Measurements from ENCODE around the gene PLXNB3. TPM values are rescaled to one million over a fixed set of nuclear protein-coding genes. Genes with fewer than 3 reads are reported as not detected.
"Not testable (repeated sequence)": the region's sequence is repeated elsewhere in the genome, so short reads cannot be mapped to it uniquely, and the experiment has no call there.

Gene PLXNB3
- total RNA-seq, 2 experiments from 2014 or later: 0.48 to 0.63 TPM

- POLR2A ChIA-PET: not testable (repeated sequence)
- CTCF ChIA-PET: interaction anchor here (0.7 kb wide), 1 partner anchor 291 kb away, joined by 3 read pairs; no protein-coding TSS in a partner anchor
Measured at GRCh38 chrX:153746991-153747390, 17.1 kb upstream of the PLXNB3 start.

DNA sequence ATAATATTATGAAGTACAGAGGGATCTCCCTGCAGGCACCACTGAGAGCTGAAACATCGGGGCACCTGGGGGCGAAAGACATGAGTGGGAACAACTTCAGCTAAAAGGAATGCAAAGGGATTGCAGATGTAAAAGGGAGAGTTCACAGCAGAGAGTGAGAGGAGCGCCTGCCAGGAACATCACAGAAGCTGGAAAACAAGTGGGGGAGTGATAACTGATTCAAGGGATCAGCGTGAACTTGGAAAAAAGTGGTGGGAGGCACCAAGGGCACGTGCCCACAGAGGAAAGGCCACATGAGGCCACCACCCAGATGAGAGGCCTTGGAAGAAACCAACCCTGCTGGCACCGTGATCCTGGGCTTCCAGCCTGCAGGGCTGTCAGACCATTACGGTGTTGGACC lies 15.0 kb upstream of the PLXNB3 start:
- CTCF ChIA-PET, POLR2A ChIA-PET: not testable (repeated sequence)

GRCh38 chrX:153750127-153750774 lies 13.8 kb upstream of the PLXNB3 start:
- POLR2A ChIA-PET: no interaction called here
- CTCF ChIA-PET: no interaction called here

DNA sequence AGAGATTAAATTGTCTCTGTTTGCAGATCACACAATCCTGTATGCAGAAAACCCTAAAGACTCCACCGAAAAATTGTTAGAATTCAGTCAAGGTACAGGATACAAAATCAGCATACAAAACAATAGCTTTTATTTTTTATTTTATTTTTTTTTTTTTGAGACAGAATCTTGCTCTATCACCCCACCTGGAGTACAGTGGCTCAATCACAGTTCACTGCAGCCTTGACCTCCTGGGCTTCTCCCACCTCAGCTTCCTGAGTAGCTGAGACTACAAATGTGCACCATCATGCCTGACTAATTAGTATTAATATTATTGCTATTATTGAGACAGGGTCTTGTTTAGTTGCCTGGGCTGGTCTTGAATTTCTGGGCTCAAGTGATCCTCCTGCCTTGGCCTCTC lies 8.9 kb upstream of the PLXNB3 start:
- CTCF ChIA-PET: interaction anchor here (0.6 to 0.7 kb wide), 4 partner anchors 22 to 797 kb away, joined by 3 to 5 read pairs (median 3); no protein-coding TSS in a partner anchor

DNA sequence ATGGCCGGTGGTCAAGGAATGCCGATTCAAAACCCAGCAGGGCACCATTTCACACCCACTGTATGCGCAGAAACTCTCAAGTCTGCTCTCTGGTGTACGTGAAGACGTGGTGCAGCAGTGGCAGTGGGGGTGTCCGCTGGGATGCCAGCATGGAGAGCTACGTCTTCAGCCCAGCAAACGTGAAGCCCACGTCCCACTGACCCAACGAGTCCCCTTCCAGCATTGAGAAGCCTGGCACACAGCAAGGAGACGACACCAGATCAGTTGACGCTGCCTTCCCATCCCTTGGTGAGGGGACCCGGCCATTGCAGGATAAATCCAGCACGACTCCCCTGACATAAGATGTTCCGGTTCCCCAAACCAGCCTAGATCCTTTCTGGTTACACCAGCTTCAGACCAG lies 2.2 kb upstream of the PLXNB3 start:
- ChIA-PET POLR2A (interaction anchor here (0.6 kb wide), 1 partner anchor 177 kb away, joined by 4 read pairs; no protein-coding TSS in a partner anchor), CTCF (interaction anchor here (2.2 kb wide), 1 partner anchor 187 kb away, joined by 5 read pairs; no protein-coding TSS in a partner anchor)

More for the DNA sequence above, 8.9 kb upstream of the PLXNB3 start:
- POLR2A ChIA-PET: no interaction called here

GRCh38 chrX:153762626-153763173 lies 1.3 kb upstream of the PLXNB3 start:
- POLR2A ChIA-PET: no interaction called here
- CTCF ChIA-PET: interaction anchor here (1.6 to 2.3 kb wide), 3 partner anchors 160 to 186 kb away, joined by 4 to 8 read pairs (median 5); no protein-coding TSS in a partner anchor

- POLR2A ChIA-PET: no interaction called here
- CTCF ChIA-PET: interaction anchor here (1.0 to 2.3 kb wide), 4 partner anchors 160 to 190 kb away, joined by 4 to 8 read pairs (median 4); no protein-coding TSS in a partner anchor
Measured at GRCh38 chrX:153763298-153763932, 634 bp upstream of the PLXNB3 start.

DNA sequence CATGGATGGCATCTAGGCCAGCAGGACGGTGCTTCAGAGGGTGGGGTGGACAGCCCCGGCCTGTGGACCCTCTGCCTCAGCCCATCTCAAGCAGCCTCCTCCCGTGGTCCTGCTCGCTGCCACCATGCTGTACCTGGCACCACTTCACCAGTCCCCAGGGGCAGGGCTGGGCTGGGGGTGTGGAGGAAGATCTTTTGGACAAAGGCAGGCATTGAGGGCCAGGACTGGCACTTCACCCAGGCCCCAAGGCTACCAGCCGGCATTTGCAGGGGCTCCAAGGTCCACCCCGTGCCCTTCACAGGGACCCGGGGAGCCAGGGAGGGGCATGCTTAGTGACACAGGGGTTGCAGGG lies 713 bp downstream of the PLXNB3 start:
- CTCF ChIA-PET: interaction anchor here (1.0 kb wide), 1 partner anchor 188 kb away, joined by 4 read pairs; no protein-coding TSS in a partner anchor
- POLR2A ChIA-PET: no interaction called here

DNA sequence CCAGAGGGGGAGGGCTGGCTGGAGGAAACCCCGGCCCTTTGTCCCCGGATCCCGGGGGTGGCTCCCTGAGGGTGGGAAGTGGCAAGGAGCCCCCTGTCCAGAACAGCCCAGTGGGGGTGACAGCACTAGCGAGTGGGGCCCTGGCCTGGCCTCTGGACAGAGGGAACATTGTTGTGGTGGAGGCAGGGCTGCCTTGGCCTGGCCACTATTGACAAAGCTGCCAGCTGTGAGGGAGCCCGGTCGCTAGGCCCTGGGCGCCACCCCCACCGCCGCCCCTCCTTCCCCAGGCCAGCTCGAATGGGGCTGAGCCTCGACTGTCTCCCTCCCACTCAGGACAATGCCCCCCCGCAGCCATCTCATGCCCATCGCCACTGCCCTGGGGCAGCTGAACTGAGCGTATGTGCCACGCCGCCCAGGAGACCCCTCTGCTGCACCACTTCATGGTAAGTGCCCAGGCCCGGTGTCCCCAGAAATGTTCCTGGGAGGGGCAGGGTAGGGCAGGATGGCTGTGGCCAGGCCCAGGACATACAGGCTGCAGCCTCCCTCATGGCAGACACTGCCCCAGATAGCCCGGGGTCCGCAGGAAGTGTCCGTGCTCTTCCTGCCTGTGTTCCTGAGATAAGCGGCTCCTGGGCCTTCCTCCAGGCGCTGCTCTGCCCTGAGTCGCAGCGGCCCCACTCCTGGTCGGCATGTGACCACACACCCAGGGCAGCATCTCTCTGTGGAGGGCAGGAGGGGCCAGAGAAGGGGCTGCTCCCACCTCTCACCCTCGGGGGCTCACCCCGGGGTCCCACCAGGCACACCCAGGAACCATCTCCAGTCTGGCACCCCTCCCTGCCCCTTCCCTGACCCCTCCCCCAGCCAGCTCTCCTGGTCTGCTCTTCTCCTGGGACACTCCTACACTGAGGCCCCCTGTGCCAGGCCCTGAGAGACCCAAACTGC lies 1.4 kb downstream of the PLXNB3 start:
- ChIA-PET CTCF (no interaction called here), POLR2A (no interaction called here)

- CTCF ChIA-PET: interaction anchor here (1.2 kb wide), 1 partner anchor 36 kb away, joined by 3 read pairs; no protein-coding TSS in a partner anchor
- POLR2A ChIA-PET: no interaction called here
Measured at GRCh38 chrX:153766098-153766817, 2.2 kb downstream of the PLXNB3 start.

DNA sequence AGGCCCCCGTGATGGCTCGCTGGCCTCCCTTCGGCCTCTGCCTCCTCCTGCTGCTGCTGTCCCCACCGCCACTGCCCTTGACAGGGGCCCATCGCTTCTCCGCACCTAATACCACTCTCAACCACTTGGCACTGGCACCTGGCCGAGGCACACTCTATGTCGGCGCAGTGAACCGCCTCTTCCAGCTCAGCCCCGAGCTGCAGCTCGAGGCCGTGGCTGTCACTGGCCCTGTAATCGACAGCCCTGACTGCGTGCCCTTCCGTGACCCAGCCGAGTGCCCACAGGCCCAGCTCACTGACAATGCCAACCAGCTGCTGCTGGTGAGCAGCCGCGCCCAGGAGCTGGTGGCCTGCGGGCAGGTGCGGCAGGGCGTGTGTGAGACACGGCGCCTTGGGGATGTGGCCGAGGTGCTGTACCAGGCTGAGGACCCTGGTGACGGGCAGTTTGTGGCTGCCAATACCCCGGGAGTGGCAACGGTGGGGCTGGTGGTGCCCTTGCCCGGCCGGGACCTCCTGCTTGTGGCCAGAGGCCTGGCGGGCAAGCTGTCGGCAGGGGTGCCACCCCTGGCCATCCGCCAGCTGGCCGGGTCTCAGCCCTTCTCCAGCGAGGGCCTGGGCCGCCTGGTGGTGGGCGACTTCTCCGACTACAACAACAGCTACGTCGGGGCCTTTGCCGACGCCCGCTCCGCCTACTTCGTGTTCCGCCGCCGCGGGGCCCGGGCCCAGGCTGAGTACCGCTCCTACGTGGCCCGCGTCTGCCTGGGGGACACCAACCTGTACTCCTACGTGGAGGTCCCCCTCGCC lies 3.0 kb downstream of the PLXNB3 start:
- POLR2A ChIA-PET: no interaction called here

DNA sequence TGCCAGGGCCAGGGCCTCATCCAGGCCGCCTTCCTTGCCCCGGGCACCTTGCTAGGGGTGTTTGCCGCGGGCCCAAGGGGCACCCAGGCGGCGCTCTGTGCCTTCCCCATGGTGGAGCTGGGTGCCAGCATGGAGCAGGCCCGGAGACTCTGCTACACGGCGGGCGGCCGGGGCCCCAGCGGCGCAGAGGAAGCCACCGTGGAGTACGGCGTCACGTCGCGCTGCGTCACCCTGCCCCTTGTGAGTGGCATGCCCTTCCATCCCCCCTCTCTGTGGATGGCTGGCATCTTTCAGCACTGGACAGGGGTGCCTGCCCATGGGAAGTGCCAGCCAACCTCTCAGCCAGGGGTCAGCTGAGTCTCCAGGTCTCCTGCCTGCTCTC lies 3.6 kb downstream of the PLXNB3 start:
- POLR2A ChIA-PET: no interaction called here
- CTCF ChIA-PET: interaction anchor here (1.2 kb wide), 1 partner anchor 35 kb away, joined by 3 read pairs; no protein-coding TSS in a partner anchor

More for the DNA sequence above, 3.0 kb downstream of the PLXNB3 start:
- CTCF ChIA-PET: interaction anchor here (1.2 kb wide), 1 partner anchor 35 kb away, joined by 3 read pairs; no protein-coding TSS in a partner anchor

- CTCF ChIA-PET: no interaction called here
- POLR2A ChIA-PET: interaction anchor here (0.5 kb wide), 1 partner anchor 639 kb away, joined by 4 read pairs; no protein-coding TSS in a partner anchor
Measured at GRCh38 chrX:153768311-153769157, 4.5 kb downstream of the PLXNB3 start.

DNA sequence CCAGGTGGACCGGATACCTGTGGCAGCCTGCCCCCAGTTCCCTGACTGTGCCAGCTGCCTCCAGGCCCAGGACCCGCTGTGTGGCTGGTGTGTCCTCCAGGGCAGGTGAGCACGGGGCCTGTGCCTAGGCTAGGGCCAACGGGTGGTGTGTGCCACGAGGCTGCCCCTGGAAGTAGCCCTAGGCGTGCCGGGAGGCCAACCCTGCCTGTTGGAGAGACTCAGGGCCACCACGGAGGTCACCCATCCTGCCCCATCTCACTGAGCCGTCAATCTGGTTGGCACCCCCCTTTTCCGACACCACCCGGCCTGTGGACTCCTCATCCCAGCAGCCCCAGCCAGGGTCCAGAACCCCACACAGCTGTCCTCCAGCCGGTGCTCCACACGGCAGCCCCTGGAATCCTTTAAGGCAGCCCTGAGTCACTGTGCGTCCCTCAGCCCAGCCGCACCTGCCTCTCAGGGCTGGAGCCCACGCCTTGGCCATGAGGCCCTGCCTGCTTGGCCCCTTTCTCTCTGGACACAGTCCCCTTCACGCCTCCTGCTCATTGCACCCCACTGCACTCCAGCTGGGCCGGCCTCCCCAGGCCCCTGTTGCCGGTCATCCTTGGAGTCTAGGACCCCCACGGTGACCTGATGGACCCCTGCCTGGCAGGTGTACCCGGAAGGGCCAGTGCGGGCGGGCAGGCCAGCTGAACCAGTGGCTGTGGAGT lies 5.3 kb downstream of the PLXNB3 start:
- ChIA-PET CTCF (no interaction called here), POLR2A (no interaction called here)

DNA sequence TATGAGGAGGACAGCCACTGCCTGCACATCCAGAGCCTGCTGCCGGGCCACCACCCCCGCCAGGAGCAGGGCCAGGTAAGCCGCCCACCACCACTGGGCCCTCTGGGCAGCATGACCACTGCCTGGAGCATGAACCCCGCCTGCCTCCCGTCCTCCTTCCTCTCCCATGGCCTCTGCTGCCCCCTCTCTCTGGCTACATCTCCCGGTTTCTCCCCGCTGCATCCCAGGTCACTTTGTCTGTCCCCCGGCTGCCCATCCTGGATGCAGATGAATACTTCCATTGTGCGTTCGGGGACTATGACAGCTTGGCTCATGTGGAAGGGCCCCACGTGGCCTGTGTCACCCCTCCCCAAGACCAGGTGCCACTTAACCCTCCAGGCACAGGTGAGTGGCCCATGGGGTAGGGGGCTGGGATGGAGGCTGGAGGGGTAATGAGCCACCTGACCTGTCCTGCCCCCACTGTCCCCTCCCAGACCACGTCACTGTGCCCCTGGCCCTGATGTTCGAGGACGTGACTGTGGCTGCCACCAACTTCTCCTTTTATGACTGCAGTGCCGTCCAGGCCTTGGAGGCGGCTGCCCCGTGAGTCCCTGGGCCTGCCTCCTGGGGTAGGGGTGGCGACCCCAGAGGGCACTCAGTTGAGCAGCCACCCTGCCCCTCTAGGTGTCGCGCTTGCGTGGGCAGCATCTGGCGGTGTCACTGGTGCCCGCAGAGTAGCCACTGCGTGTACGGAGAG lies 6.0 kb downstream of the PLXNB3 start:
- ChIA-PET POLR2A (no interaction called here), CTCF (no interaction called here)
